Activated CD8-positive, alpha-beta T cell treated with anti-CD3 and anti-CD28 coated beads, Interleukin-2, amount 10 ng/mL, durations not matched to agents 7 days and 5 days (primary cell): ENCODE results near the gene BSG. TPM values are rescaled to one million over a fixed set of nuclear protein-coding genes. Genes with fewer than 3 reads are reported as not detected.
"Not testable (repeated sequence)": the region's sequence is repeated elsewhere in the genome, so short reads cannot be mapped to it uniquely, and the experiment has no call there.

Experiments used
- ATAC-seq: fragments of 150-1000 bp; cut with Tn5 transposase; one replicate; pipeline ENCODE4 v1.10.0; 2021; ENCODE audit warnings: moderate library complexity
- CTCF ChIA-PET: fragments of 350-600 bp; sonication (Branson Sonifier 250); formaldehyde crosslinking; loops from one replicate; lab custom pipeline; 2021; ENCODE audit warnings: antibody characterized with exemption; lab: Charles Lee
- POLR2A ChIA-PET: fragments of 350-600 bp; sonication (Branson Sonifier 250); formaldehyde crosslinking; loops from one replicate; lab custom pipeline; 2021; ENCODE audit warnings: antibody characterized with exemption; lab: Charles Lee
- DNase-seq: peaks from one replicate; pipeline ENCODE4 v3.0.0-alpha.2; 2020
- H3K27ac Mint-ChIP-seq: one replicate; pipeline ENCODE4 v1.8.0; 2021; ENCODE audit warnings: mild to moderate bottlenecking, mixed read lengths
- H3K27me3 Mint-ChIP-seq: one replicate; pipeline ENCODE4 v1.8.0; 2021; ENCODE audit warnings: low read depth, mixed read lengths
- H3K36me3 Mint-ChIP-seq: one replicate; pipeline ENCODE4 v1.8.0; 2021; ENCODE audit warnings: low read depth, mixed read lengths
- H3K4me1 Mint-ChIP-seq: one replicate; pipeline ENCODE4 v1.8.0; 2021; ENCODE audit warnings: low read depth, mixed read lengths
- H3K4me3 Mint-ChIP-seq: one replicate; pipeline ENCODE4 v1.8.0; 2021; ENCODE audit warnings: mild to moderate bottlenecking, mixed read lengths
- H3K9me3 Mint-ChIP-seq: one replicate; pipeline ENCODE4 v1.8.0; 2022; ENCODE audit warnings: mixed read lengths; ENCODE audit not compliant: insufficient read depth
- total RNA-seq, 2 experiments: library from RNA; stranded (reverse); gene quantifications; one replicate each; pipeline ENCODE4 v1.2.3, GENCODE V29; 2021

BSG gene
- total RNA-seq, 2 experiments from 2014 or later = 207 to 217 TPM

DNA sequence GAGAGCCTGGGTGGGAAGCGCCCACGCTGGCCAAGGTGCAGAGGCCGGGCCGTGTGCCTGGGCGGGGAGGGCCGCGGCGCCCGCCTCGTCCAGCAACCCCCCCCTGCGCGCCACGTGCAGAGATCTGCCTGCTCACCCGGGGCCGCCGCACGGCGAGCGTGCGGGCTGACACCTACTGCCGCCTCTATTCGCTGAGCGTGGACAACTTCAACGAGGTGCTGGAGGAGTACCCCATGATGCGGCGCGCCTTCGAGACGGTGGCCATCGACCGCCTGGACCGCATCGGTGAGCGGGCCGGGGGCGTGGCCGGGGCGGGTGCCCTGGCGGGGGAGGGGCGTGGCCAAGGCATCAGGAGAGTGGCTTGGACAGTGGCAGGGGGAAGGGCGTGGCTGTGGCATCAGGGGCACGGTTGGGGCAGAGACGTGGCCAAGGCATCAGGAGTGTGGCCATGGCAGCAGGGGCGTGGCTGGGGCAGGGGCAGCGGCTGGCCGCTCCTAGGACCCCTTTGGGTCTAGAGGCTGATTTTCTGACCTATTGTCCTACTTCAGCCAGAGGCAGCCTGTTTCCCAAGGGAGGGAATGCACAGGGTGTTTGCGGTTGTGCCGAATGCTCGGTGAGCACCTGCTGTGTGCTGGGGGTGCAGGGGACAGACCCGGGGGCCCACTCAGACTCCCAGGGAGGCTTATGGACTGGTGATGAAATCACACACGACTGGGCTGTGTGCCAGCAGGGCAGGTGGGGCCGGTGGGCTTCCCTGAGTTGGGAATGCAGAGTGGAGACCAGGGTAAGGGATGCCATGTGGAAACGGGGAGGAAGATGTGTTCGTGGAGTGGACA lies 41.6 kb downstream of the BSG start:
- CTCF ChIA-PET = no interaction called here
- Mint-ChIP-seq H3K9me3 (no peaks in the 10 kb centered on the region), H3K27ac (no peak overlapping the region), H3K4me1 (peaks cover 23% of the 10 kb centered on the region), H3K27me3 (peaks cover 2% of the 10 kb centered on the region), H3K36me3 (peaks cover 20% of the 10 kb centered on the region), H3K4me3 (no peak overlapping the region)
- POLR2A ChIA-PET = no interaction called here
- ATAC-seq = no peak
- no peak for DNase-seq

GRCh38 chr19:615619-616018 lies 43.2 kb downstream of the BSG start:
- ChIA-PET POLR2A (no interaction called here), CTCF (no interaction called here)
- ATAC-seq (no peak), DNase-seq (no peak)
- peaks cover 2% of the 10 kb centered on the region for H3K27me3 Mint-ChIP-seq
- no peaks in the 10 kb centered on the region for H3K9me3 Mint-ChIP-seq
- no peak overlapping the region for H3K4me3 Mint-ChIP-seq
- H3K36me3 Mint-ChIP-seq = peaks cover 27% of the 10 kb centered on the region
- H3K27ac Mint-ChIP-seq = no peak overlapping the region
- H3K4me1 Mint-ChIP-seq = peaks cover 16% of the 10 kb centered on the region

- Mint-ChIP-seq H3K4me1 (peaks cover 13% of the 10 kb centered on the region), H3K4me3 (no peak overlapping the region), H3K9me3 (no peaks in the 10 kb centered on the region), H3K36me3 (peaks cover 27% of the 10 kb centered on the region), H3K27ac (no peak overlapping the region), H3K27me3 (peaks cover 2% of the 10 kb centered on the region)
- POLR2A ChIA-PET = no interaction called here
- CTCF ChIA-PET = no interaction called here
- ATAC-seq (no peak), DNase-seq (no peak)
Observed at GRCh38 chr19:616062-616700, 43.8 kb downstream of the BSG start.

DNA sequence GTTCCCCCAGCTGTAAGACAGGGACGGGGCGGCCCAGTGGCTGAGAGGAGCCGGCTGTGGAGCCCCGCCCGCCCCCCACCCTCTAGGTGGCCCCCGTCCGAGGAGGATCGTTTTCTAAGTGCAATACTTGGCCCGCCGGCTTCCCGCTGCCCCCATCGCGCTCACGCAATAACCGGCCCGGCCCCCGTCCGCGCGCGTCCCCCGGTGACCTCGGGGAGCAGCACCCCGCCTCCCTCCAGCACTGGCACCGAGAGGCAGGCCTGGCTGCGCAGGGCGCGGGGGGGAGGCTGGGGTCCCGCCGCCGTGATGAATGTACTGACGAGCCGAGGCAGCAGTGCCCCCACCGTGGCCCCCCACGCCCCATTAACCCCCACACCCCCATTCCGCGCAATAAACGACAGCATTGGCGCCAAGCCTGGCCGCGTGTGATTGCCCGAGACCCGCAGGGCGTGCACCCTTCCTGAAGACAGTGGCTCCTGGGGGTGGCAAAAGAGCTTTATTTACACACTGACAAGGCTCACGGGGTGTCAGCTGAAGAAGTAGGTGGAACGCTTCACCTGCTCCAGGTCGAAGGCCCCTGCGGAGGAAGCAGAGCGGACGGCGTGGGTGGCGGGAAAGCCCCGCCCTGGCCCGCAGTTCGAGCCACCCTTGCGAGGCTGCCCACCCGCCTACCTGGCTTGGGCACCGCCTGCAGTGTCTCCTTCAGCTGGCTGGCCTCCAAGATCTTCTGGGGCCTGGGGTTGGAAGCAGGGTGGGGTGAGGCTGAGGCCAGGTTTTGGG lies 44.5 kb downstream of the BSG start:
- Mint-ChIP-seq H3K36me3 (peaks cover 27% of the 10 kb centered on the region), H3K27ac (no peak overlapping the region), H3K27me3 (peaks cover 2% of the 10 kb centered on the region), H3K9me3 (no peaks in the 10 kb centered on the region), H3K4me1 (peaks cover 8% of the 10 kb centered on the region), H3K4me3 (no peak overlapping the region)
- ATAC-seq (no peak), DNase-seq (no peak)
- POLR2A ChIA-PET = no interaction called here
- CTCF ChIA-PET = no interaction called here

GRCh38 chr19:617551-618246 lies 45.3 kb downstream of the BSG start:
- H3K36me3 Mint-ChIP-seq = peaks cover 27% of the 10 kb centered on the region
- no peaks in the 10 kb centered on the region for H3K9me3 Mint-ChIP-seq
- peaks cover 2% of the 10 kb centered on the region for H3K27me3 Mint-ChIP-seq
- H3K4me1 Mint-ChIP-seq = peaks cover 5% of the 10 kb centered on the region
- ATAC-seq = no peak
- DNase-seq = no peak
- ChIA-PET CTCF (interaction anchor here (0.7 kb wide), 1 partner anchor 320 kb away, joined by 3 read pairs; no protein-coding TSS in a partner anchor), POLR2A (no interaction called here)
- no peak overlapping the region for H3K4me3 Mint-ChIP-seq
- H3K27ac Mint-ChIP-seq = no peak overlapping the region

DNA sequence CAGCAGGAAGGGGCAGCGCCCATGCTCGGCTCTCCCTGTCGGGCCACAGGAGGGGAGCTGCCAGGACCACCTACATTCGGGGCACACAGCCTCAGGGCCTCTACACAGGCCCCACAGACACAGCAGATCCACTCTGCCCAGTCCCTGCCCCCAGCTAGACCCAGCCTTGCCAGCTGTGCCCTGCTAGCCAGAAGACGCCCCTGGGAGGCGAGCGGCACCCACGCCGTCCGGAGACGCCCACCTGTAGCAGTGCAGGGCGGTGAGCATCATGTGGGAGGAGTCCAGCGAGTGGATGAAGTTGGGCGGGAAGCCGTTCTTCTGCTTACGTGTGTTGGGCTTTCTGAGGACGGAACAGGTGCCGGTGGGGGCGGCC lies 45.8 kb downstream of the BSG start:
- Mint-ChIP-seq H3K27ac (no peak overlapping the region), H3K9me3 (no peaks in the 10 kb centered on the region), H3K36me3 (peaks cover 27% of the 10 kb centered on the region), H3K4me1 (peaks cover 5% of the 10 kb centered on the region), H3K27me3 (peaks cover 2% of the 10 kb centered on the region), H3K4me3 (no peak overlapping the region)
- ChIA-PET CTCF (interaction anchor here (0.7 kb wide), 1 partner anchor 321 kb away, joined by 3 read pairs; no protein-coding TSS in a partner anchor), POLR2A (no interaction called here)
- ATAC-seq (no peak), DNase-seq (no peak)

DNA sequence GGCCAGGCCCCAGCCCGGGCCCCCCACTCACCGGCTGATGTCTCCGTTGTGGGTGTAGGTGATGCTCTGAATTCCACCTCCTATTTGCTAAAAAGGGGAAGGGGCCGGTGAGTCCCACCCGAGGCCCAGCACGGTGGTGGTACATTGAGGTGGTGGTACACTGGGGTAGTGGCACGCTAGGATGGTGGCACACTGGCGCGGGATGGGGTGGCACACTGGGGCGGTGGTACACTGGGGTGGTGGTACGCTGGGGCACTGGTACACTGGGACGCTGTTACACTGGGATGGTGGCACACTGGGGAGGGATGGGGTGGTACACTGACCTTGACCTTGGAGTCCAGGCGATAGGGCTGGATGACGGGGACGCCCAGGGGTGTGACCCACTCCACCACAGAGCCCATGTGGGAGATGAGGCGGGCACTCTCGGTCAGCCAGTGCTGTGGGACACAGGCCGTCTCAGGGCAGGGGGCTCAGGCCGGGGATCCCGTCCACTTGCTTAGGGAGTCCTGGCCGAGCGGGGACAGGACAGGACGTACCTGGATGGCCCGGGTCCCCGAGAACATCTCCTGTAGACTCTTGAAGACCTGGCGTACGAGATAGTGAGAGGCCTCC lies 46.4 kb downstream of the BSG start:
- Mint-ChIP-seq H3K4me1 (peaks cover 5% of the 10 kb centered on the region), H3K4me3 (no peak overlapping the region), H3K36me3 (peaks cover 27% of the 10 kb centered on the region), H3K9me3 (no peaks in the 10 kb centered on the region), H3K27me3 (peaks cover 2% of the 10 kb centered on the region), H3K27ac (no peak overlapping the region)
- CTCF ChIA-PET = no interaction called here
- ATAC-seq = no peak
- POLR2A ChIA-PET = no interaction called here
- no peak for DNase-seq

GRCh38 chr19:619286-620002 lies 47.0 kb downstream of the BSG start:
- CTCF ChIA-PET = no interaction called here
- ATAC-seq (no peak), DNase-seq (no peak)
- Mint-ChIP-seq H3K4me3 (no peak overlapping the region), H3K27ac (no peak overlapping the region), H3K27me3 (peaks cover 2% of the 10 kb centered on the region), H3K36me3 (peaks cover 22% of the 10 kb centered on the region), H3K4me1 (peaks cover 5% of the 10 kb centered on the region), H3K9me3 (no peaks in the 10 kb centered on the region)
- POLR2A ChIA-PET = no interaction called here

DNA sequence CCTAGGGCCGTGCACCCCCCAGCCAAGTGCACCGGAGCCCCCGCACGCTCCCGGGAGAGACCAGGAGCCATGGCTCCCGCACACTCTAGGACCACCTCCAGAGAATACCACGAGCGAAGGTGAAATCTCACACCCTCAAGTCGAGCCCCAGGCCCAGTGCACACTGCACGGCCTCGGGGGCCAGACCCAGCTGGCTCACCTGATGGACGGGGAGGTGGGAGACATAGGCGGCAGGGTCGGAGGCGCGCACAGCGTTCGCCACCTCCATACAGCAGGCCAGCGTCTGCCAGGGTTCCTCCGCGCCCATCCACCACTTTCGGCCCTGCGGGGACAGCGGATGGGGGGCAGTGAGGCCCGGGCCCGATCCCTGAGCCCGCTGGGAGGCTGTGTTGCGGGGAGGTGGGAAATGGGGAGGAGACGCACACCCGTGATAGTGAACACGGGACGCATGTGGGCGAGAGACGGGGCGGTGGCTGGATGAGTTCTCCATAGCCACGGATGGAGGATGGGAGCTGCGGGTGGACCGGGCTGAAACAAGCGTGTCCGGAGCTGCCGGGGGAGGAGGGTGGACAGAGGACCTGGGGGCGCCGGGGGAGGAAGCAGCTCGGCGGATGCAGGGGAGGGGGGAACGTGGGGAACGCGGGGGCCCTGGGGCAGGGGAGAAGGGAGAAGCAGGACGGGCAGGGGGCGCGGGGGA lies 47.9 kb downstream of the BSG start:
- POLR2A ChIA-PET = no interaction called here
- H3K27me3 Mint-ChIP-seq = peaks cover 2% of the 10 kb centered on the region

GRCh38 chr19:621191-621590 lies 48.8 kb downstream of the BSG start:
- CTCF ChIA-PET, ATAC-seq, DNase-seq, H3K9me3 Mint-ChIP-seq, POLR2A ChIA-PET, H3K27me3 Mint-ChIP-seq, H3K27ac Mint-ChIP-seq, H3K4me3 Mint-ChIP-seq, H3K4me1 Mint-ChIP-seq: not testable (repeated sequence)
- H3K36me3 Mint-ChIP-seq = peaks cover 18% of the 10 kb centered on the region

More for the DNA sequence above, 47.9 kb downstream of the BSG start:
- ATAC-seq (no peak), DNase-seq (no peak)
- no peak overlapping the region for H3K4me3 Mint-ChIP-seq
- peaks cover 19% of the 10 kb centered on the region for H3K36me3 Mint-ChIP-seq
- peaks cover 3% of the 10 kb centered on the region for H3K4me1 Mint-ChIP-seq
- CTCF ChIA-PET = no interaction called here
- H3K9me3 Mint-ChIP-seq = no peaks in the 10 kb centered on the region
- H3K27ac Mint-ChIP-seq = no peak overlapping the region
